Upper lobe of right lung (tissue), 1 donor: ENCODE results near the gene AHDC1. TPM values are rescaled to one million over a fixed set of nuclear protein-coding genes. Genes with fewer than 3 reads are reported as not detected.
A peak's percentile ranks its signal among the peaks of the same experiment; 100 is the strongest.

Experiments used
- ATAC-seq: fragments of 200-7000 bp; cut with Tn5 transposase; one replicate; pipeline ENCODE4 v1.9.1; 2020; ENCODE audit warnings: mild to moderate bottlenecking, moderate library complexity
- DNase-seq: peaks from one replicate; pipeline ENCODE4 v3.0.0-alpha.2; 2020
- H3K27ac ChIP-seq: fragments of 200-600 bp; one replicate; pipeline ENCODE4 v1.8.0; 2022
- H3K27me3 ChIP-seq: fragments of 200-600 bp; one replicate; pipeline ENCODE4 v1.8.0; 2022; ENCODE audit warnings: mild to moderate bottlenecking
- H3K36me3 ChIP-seq: fragments of 200-600 bp; one replicate; pipeline ENCODE4 v1.8.0; 2022
- H3K4me1 ChIP-seq: fragments of 200-600 bp; one replicate; pipeline ENCODE4 v1.8.0; 2022
- H3K4me3 ChIP-seq: fragments of 200-600 bp; one replicate; pipeline ENCODE4 v1.8.0; 2022; ENCODE audit warnings: mild to moderate bottlenecking
- H3K9me3 ChIP-seq: fragments of 200-600 bp; one replicate; pipeline ENCODE4 v1.8.0; 2022
- intact Hi-C: fragments of 100-400 bp; cut with DNase I; formaldehyde crosslinking; loops from one replicate; pipeline ENCODE4 v1.11.0; 2022
- total RNA-seq: library from RNA; stranded (reverse); fragmentation: NEBNext Ultra II Directional; extraction: Animal tissue kit (Norgen Biotek cat#: 25700); gene quantifications from one replicate; pipeline ENCODE4 v1.2.1, GENCODE V29; 2021
- TF ChIP-seq, protein P1 (sequence below): fragments of 200-600 bp; IDR thresholded peaks from one replicate; pipeline ENCODE4 v1.8.0; 2022; ENCODE audit warnings: antibody characterized with exemption
- donor health status: DM: no; HTN: yes; CAD: no; lungs with severe emphysema.

AHDC1 gene
- total RNA-seq, 1 donor from 2014 or later = 34.2 TPM

DNA sequence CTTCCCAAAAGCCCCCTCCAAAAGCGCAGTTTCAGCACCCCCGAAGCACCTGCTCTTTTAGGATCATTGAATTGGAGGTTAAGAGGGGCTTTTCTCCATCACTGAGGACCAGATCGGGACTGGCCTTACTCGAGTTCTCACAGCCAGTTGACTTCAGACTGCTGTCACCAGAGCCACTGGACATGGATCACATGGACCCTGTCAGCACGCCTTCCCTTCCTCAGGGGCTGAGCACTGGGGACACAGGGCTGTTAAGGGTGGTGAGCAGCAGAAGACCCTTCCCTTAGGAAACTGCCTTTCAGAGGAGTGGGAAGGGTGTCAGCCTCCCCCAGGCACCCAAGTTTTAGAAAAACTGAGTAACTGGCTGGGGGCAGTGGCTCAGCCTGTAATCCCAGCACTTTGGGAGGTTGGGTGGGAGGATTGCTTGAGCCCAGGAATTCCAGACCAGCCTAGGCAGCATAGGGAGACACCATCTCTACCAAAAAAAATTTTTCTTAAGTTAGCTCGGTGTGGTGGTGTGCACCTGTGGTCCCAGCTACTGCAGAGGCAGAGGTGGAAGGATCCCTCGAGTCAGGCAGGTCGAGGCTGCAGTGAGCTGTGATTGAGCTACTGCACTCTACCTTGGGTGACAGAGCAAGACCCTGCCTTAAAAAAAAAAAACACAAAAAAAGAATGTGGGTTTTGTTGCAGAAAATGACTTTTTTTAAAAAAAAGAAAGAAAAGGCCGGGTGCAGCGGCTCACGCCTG is 31.6 kb upstream of the AHDC1 start:
- ATAC-seq (no peak), DNase-seq (no peak)
- peak overlapping the region; percentile 87 for H3K27ac ChIP-seq
- no peaks in the 10 kb centered on the region for H3K27me3 ChIP-seq
- peak overlapping the region; percentile 53 for H3K4me3 ChIP-seq
- H3K36me3 ChIP-seq = no peaks in the 10 kb centered on the region
- H3K9me3 ChIP-seq = no peaks in the 10 kb centered on the region
- TF ChIP-seq, protein P1, sequence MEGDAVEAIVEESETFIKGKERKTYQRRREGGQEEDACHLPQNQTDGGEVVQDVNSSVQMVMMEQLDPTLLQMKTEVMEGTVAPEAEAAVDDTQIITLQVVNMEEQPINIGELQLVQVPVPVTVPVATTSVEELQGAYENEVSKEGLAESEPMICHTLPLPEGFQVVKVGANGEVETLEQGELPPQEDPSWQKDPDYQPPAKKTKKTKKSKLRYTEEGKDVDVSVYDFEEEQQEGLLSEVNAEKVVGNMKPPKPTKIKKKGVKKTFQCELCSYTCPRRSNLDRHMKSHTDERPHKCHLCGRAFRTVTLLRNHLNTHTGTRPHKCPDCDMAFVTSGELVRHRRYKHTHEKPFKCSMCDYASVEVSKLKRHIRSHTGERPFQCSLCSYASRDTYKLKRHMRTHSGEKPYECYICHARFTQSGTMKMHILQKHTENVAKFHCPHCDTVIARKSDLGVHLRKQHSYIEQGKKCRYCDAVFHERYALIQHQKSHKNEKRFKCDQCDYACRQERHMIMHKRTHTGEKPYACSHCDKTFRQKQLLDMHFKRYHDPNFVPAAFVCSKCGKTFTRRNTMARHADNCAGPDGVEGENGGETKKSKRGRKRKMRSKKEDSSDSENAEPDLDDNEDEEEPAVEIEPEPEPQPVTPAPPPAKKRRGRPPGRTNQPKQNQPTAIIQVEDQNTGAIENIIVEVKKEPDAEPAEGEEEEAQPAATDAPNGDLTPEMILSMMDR = no peak
- H3K4me1 ChIP-seq = peaks cover 37% of the 10 kb centered on the region
- intact Hi-C loops = no loop called here

DNA sequence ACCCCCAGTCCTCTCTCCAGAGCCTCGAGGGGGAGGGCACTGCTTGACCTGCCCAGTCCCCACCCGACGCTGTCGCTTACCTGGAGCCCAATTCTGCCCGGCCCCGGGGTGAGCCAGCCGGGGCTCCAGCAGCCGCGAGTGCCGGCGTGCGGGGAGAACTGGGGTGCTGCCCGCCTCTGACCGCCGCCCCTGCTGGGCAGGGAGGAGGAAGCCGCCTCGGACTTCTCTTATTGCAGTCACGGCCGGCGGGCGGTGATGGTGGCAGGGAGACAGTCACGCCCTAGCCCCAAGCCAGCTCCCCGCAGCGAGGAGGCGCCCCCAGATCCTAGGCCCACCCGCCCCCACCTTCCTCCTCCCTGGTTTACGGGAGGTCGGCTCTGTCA is 31.0 kb upstream of the AHDC1 start, which contains the start of gene FGR:
TSS of gene FGR (minus strand) at position 201 of the 383 bp plus-strand sequence. CDS start 11,269 bp downstream, outside the sequence.
- DNase-seq = peak; percentile 86
- TF ChIP-seq, protein P1 = no peak
- peaks cover 43% of the 10 kb centered on the region for H3K4me1 ChIP-seq
- peak within 1 kb of the TSS; percentile 87 for H3K27ac ChIP-seq
- no peaks in the 10 kb centered on the region for H3K9me3 ChIP-seq
- no peaks in the 10 kb centered on the region for H3K27me3 ChIP-seq
- peak; percentile 55 for ATAC-seq
- peak within 1 kb of the TSS; percentile 53 for H3K4me3 ChIP-seq
- H3K36me3 ChIP-seq = no peaks in the 10 kb centered on the region
- intact Hi-C loops = no loop called here

GRCh38 chr1:27634177-27634984 is 30.4 kb upstream of the AHDC1 start:
- Histone ChIP-seq H3K36me3 (no peaks in the 10 kb centered on the region), H3K9me3 (no peaks in the 10 kb centered on the region), H3K4me1 (peaks cover 49% of the 10 kb centered on the region), H3K27me3 (no peaks in the 10 kb centered on the region), H3K27ac (peak overlapping the region; percentile 87), H3K4me3 (peak overlapping the region; percentile 53)
- intact Hi-C loops = no loop called here
- TF ChIP-seq, protein P1 = peak; percentile 6
- DNase-seq = peak; percentile 83
- peak; percentile 64 for ATAC-seq

GRCh38 chr1:27633640-27634176 is 29.8 kb upstream of the AHDC1 start:
- no peak for ATAC-seq
- peak overlapping the region; percentile 87 for H3K27ac ChIP-seq
- no peaks in the 10 kb centered on the region for H3K36me3 ChIP-seq
- no peaks in the 10 kb centered on the region for H3K9me3 ChIP-seq
- intact Hi-C loops = no loop called here
- no peaks in the 10 kb centered on the region for H3K27me3 ChIP-seq
- peak overlapping the region; percentile 53 for H3K4me3 ChIP-seq
- DNase-seq = no peak
- TF ChIP-seq, protein P1 = no peak
- peaks cover 55% of the 10 kb centered on the region for H3K4me1 ChIP-seq

- Histone ChIP-seq H3K9me3 (no peaks in the 10 kb centered on the region), H3K27ac (peak overlapping the region; percentile 87), H3K36me3 (no peaks in the 10 kb centered on the region), H3K4me1 (peaks cover 58% of the 10 kb centered on the region), H3K4me3 (peak overlapping the region; percentile 53), H3K27me3 (no peaks in the 10 kb centered on the region)
- TF ChIP-seq, protein P1 = no peak
- intact Hi-C loops = no loop called here
- DNase-seq = no peak
- ATAC-seq = no peak
Observed at GRCh38 chr1:27633298-27633610, 29.3 kb upstream of the AHDC1 start.
